ENCODE data around the gene TMEM51. TPM values are rescaled to one million over a fixed set of nuclear protein-coding genes. Genes with fewer than 3 reads are reported as not detected.
A peak's percentile ranks its signal among the peaks of the same experiment; 100 is the strongest.

The TMEM51 gene
- total and polyA plus RNA-seq, 2 of the 13 experiments (the other 11 are each of a cell fraction or from before 2014, with no cell fraction given): 12.2 to 22.3 TPM

DNA sequence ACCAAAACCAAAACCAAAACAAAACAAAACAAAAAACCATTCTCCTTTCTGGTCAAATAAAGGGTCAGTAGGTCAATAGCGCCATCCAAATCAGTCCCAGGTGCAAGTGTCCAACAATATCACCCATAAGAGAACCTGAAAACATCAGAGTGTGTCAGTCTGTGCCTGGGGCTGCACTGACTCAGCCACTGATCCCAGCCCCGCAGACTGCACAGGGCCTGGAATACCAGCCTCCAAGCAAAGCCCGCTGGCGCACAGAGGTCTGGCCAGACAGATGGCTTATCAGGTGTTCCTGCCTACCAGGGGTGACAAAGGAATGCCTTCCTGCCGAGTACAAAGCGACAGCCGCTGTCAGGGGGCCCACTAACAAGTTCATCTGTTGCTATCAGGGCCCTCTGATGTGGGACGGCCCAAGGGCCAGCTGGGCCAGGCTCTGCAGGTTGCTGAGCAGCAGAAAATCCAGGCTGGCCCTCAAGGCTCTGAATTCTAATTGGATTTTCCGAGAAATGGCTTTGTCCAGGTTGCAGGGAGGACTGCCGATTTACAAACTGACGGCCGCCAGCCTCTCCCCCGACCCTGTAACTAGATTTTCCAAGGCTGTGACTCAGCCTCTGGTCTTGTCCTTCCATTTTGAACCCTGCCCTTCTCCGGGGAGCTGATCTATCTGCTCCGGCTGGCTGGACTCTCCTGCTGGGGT, 13.7 kb upstream of the TMEM51 start (continued):
- TF ChIP-seq HNRNPUL1 (IDR thresholded peaks at IDR 0.05; ENCODE audit: low read depth, low read length): no peak
- TF ChIP-seq, protein P1, sequence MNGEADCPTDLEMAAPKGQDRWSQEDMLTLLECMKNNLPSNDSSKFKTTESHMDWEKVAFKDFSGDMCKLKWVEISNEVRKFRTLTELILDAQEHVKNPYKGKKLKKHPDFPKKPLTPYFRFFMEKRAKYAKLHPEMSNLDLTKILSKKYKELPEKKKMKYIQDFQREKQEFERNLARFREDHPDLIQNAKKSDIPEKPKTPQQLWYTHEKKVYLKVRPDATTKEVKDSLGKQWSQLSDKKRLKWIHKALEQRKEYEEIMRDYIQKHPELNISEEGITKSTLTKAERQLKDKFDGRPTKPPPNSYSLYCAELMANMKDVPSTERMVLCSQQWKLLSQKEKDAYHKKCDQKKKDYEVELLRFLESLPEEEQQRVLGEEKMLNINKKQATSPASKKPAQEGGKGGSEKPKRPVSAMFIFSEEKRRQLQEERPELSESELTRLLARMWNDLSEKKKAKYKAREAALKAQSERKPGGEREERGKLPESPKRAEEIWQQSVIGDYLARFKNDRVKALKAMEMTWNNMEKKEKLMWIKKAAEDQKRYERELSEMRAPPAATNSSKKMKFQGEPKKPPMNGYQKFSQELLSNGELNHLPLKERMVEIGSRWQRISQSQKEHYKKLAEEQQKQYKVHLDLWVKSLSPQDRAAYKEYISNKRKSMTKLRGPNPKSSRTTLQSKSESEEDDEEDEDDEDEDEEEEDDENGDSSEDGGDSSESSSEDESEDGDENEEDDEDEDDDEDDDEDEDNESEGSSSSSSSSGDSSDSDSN (CRISPR knock-in tag; IDR thresholded peaks at IDR 0.05): peak; percentile 69
- TF ChIP-seq RXRB (CRISPR knock-in tag; IDR thresholded peaks at IDR 0.05; ENCODE audit: borderline replicate concordance): peak; percentile 77; the same call in 1 of the 2 replicates
- TF ChIP-seq, protein P2, sequence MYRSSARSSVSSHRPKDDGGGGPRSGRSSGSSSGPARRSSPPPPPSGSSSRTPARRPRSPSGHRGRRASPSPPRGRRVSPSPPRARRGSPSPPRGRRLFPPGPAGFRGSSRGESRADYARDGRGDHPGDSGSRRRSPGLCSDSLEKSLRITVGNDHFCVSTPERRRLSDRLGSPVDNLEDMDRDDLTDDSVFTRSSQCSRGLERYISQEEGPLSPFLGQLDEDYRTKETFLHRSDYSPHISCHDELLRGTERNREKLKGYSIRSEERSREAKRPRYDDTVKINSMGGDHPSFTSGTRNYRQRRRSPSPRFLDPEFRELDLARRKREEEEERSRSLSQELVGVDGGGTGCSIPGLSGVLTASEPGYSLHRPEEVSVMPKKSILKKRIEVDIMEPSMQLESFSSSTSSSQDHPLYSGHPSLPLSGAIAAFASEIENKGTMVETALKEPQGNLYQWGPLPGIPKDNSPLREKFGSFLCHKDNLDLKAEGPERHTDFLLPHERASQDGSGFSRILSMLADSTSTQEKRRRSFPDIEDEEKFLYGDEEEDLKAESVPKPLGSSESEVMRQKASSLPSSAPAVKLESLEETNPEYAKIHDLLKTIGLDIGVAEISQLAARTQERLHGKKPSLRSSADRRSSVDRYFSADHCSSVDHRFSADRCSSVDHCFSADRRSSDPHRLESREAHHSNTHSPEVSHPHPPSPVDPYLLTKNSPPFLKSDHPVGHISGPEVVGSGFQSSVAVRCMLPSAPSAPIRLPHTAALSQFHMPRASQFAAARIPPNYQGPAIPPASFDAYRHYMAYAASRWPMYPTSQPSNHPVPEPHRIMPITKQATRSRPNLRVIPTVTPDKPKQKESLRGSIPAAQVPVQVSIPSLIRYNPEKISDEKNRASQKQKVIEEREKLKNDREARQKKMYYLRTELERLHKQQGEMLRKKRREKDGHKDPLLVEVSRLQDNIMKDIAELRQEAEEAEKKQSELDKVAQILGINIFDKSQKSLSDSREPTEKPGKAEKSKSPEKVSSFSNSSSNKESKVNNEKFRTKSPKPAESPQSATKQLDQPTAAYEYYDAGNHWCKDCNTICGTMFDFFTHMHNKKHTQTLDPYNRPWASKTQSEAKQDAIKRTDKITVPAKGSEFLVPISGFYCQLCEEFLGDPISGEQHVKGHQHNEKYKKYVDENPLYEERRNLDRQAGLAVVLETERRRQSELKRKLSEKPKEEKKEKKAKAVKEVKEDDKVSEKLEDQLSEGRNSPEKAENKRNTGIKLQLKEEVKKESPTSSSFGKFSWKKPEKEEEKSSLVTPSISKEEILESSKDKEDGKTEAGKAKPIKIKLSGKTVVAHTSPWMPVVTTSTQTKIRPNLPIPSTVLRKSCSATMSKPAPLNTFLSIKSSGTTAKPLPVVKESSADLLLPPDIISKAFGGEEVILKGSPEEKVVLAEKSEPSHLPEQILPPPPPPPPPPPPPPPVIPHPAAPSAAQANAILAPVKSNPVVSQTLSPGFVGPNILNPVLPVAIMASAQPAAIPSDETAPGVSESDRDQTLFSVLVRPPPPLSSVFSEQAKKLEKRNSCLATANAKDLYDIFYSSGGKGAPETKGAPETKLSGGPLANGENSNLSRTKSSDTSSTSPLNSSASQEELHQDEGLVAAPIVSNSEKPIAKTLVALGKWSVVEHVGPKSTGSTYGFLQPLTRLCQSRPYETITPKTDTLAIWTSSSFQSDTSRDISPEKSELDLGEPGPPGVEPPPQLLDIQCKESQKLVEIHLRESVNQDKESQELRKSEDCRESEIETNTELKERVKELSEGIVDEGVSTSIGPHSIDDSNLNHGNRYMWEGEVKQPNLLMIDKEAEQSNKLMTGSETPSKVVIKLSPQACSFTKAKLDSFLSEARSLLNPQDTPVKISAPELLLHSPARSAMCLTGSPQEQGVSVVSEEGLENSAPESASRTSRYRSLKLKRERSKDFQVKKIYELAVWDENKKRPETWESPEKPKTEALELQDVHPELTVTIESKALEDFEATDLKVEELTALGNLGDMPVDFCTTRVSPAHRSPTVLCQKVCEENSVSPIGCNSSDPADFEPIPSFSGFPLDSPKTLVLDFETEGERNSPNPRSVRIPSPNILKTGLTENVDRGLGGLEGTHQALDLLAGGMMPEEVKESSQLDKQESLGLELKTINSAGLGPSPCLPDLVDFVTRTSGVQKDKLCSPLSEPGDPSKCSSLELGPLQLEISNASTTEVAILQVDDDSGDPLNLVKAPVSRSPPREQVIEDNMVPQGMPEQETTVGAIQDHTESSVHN (CRISPR knock-in tag; IDR thresholded peaks at IDR 0.05): no peak
- TF ChIP-seq ZSCAN30 (CRISPR knock-in tag; IDR thresholded peaks at IDR 0.05): no peak
- TF ChIP-seq HIVEP1 (CRISPR knock-in tag; IDR thresholded peaks at IDR 0.05): peak; percentile 75; the same call in 1 of the 2 replicates
- TF ChIP-seq, protein P3, sequence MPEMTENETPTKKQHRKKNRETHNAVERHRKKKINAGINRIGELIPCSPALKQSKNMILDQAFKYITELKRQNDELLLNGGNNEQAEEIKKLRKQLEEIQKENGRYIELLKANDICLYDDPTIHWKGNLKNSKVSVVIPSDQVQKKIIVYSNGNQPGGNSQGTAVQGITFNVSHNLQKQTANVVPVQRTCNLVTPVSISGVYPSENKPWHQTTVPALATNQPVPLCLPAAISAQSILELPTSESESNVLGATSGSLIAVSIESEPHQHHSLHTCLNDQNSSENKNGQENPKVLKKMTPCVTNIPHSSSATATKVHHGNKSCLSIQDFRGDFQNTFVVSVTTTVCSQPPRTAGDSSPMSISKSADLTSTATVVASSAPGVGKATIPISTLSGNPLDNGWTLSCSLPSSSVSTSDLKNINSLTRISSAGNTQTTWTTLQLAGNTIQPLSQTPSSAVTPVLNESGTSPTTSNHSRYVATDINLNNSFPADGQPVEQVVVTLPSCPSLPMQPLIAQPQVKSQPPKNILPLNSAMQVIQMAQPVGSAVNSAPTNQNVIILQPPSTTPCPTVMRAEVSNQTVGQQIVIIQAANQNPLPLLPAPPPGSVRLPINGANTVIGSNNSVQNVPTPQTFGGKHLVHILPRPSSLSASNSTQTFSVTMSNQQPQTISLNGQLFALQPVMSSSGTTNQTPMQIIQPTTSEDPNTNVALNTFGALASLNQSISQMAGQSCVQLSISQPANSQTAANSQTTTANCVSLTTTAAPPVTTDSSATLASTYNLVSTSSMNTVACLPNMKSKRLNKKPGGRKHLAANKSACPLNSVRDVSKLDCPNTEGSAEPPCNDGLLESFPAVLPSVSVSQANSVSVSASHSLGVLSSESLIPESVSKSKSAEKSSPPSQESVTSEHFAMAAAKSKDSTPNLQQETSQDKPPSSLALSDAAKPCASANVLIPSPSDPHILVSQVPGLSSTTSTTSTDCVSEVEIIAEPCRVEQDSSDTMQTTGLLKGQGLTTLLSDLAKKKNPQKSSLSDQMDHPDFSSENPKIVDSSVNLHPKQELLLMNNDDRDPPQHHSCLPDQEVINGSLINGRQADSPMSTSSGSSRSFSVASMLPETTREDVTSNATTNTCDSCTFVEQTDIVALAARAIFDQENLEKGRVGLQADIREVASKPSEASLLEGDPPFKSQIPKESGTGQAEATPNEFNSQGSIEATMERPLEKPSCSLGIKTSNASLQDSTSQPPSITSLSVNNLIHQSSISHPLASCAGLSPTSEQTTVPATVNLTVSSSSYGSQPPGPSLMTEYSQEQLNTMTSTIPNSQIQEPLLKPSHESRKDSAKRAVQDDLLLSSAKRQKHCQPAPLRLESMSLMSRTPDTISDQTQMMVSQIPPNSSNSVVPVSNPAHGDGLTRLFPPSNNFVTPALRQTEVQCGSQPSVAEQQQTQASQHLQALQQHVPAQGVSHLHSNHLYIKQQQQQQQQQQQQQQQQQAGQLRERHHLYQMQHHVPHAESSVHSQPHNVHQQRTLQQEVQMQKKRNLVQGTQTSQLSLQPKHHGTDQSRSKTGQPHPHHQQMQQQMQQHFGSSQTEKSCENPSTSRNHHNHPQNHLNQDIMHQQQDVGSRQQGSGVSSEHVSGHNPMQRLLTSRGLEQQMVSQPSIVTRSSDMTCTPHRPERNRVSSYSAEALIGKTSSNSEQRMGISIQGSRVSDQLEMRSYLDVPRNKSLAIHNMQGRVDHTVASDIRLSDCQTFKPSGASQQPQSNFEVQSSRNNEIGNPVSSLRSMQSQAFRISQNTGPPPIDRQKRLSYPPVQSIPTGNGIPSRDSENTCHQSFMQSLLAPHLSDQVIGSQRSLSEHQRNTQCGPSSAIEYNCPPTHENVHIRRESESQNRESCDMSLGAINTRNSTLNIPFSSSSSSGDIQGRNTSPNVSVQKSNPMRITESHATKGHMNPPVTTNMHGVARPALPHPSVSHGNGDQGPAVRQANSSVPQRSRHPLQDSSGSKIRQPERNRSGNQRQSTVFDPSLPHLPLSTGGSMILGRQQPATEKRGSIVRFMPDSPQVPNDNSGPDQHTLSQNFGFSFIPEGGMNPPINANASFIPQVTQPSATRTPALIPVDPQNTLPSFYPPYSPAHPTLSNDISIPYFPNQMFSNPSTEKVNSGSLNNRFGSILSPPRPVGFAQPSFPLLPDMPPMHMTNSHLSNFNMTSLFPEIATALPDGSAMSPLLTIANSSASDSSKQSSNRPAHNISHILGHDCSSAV (CRISPR knock-in tag; IDR thresholded peaks at IDR 0.05; ENCODE audit: borderline replicate concordance): no peak
- TF ChIP-seq ZNF777 (CRISPR knock-in tag; IDR thresholded peaks at IDR 0.05): no peak
- no peak for TF ChIP-seq KAT7 (CRISPR knock-in tag; IDR thresholded peaks at IDR 0.05; ENCODE audit: borderline replicate concordance)
